Activated naive CD4-positive, alpha-beta T cell treated with Interleukin-2 at 50 U/mL for 16 hours (primary cell): ENCODE measurements around the gene SLC1A3.
"Not testable (repeated sequence)": the region's sequence is repeated elsewhere in the genome, so short reads cannot be mapped to it uniquely, and the experiment has no call there.

Experiments
- DNase-seq: peaks from one replicate; pipeline ENCODE4 v3.0.0-alpha.2; 2020

Gene SLC1A3

GRCh38 chr5:36631620-36632362 lies 25.4 kb downstream of the SLC1A3 start:
- DNase-seq = no peak

DNA sequence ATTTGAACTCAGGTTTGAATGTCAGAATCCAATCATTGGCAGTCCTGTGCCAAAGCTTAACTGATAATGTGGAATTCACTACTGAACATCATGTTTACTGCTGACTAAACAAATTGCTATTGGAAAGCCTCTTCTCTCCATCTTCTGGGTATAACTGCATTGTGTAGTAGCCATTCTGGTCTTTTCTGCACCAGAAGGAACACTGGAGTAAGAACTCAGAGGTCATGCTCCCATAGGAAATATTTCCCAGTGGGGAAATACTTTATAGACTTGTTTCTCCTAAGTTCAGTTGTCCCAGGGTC lies 25.9 kb downstream of the SLC1A3 start:
- no peak for DNase-seq

DNA sequence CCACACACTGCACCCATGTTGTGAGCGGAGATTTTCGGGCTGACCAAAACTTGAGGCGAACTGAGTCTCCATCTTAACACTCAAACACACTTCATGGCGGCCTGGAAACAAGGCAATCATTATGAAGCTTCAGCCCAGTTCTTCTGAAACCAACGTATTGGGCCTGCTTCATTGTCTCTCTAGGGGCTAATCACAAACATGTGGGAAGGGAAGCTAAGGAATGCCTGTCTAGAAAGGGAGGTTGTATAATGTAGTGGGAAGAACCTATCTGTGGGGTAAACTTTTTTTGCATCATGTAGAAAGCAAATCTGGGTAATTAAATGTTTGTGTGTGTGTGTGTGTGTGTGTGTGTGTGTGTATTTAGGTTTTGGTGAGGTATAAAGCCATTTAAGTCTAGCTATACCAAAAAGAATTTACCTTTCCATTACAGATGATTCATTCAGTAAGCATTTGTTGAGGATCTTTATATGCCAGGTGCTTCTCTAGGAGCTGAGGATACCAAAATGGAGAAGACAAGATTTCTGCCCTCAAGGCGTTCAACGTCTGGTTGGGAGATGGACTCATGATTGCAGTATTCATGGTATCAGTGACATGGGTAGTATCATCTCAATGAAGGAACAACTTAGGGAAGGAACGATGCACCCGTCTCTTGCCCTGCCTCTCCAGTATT lies 29.4 kb downstream of the SLC1A3 start:
- no peak for DNase-seq

DNA sequence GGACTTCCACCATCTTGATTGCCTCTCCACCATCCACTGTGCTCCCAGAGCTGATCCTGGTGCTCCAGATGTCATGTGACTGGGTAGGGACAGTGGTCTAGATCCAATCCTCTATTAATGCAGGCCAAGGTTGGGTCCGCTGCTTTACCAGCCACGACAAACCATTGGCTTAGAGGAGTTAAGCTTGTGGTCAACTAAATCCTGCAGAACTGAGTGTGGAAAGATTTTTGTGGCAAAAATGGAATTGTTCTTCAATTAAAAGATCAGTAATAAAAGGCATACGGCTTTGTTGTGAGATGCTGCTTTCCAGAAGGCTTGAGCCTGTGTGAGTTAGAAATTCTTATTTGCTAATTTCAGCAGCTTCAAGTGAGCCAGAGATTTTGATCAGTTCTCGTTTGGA lies 30.7 kb downstream of the SLC1A3 start:
- no peak for DNase-seq

DNA sequence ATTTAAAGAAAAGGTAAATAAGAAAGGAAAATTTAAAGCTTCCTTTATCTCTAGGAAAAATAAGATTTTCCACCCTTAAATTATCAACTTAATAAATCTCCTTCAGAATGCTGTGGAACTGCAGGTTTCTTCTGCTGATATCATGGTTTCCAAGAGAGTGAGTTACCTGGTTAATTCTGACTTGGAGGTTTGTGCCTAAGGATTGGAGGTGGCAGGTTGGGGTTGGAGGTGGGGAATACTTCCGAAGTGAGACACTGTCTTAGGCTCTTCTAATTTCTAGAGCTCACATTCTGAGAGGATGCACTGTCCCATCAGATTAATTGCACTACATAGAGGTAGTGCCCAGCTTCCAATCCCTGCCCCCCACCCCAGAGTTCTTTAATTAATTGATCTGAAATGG lies 31.1 kb downstream of the SLC1A3 start:
- DNase-seq = no peak

GRCh38 chr5:36638056-36638455 lies 31.6 kb downstream of the SLC1A3 start:
- no peak for DNase-seq

- no peak for DNase-seq
Observed at GRCh38 chr5:36640949-36641348, 34.5 kb downstream of the SLC1A3 start.

GRCh38 chr5:36641431-36641830 lies 35.0 kb downstream of the SLC1A3 start:
- no peak for DNase-seq

GRCh38 chr5:36642089-36642488 lies 35.7 kb downstream of the SLC1A3 start:
- no peak for DNase-seq

GRCh38 chr5:36643162-36643561 lies 36.8 kb downstream of the SLC1A3 start:
- DNase-seq = no peak

DNA sequence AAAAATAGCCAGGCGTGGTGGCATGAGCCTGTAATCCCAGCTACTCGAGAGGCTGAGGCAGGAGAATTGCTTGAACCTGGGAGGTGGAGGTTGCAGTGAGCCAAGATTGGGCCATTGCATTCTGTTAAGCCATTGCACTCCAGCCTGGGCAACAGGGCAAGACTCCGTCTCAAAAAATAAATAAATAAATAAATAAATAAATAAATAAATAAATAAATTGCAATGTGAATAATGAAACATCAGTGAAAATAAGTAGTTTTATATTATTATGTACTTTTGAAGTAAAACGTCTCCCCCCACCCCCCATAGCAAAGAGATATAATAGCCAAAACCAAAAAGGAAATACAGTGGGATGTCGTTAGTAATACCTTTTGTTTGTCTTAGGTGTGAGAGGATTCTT lies 37.4 kb downstream of the SLC1A3 start:
- not testable (repeated sequence) for DNase-seq

DNA sequence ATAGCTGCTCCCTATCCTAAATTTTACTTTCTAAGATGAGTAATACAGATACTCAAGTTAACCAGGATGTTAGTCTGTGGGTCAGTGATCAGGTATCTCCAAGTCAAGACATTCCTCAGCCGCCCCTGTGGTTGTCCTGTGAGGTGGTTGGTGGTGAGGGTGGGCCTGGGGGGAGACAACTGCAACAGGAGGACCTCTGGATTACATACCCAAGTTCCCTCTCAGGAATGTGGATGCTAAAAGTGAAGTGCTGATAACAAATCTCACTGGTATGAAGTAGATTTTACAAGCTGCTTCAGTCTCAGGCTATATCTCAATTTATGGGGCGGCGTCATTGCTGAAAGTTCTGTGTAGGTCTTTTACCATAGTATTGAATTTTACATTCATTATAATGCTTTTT lies 38.3 kb downstream of the SLC1A3 start:
- DNase-seq = no peak

DNA sequence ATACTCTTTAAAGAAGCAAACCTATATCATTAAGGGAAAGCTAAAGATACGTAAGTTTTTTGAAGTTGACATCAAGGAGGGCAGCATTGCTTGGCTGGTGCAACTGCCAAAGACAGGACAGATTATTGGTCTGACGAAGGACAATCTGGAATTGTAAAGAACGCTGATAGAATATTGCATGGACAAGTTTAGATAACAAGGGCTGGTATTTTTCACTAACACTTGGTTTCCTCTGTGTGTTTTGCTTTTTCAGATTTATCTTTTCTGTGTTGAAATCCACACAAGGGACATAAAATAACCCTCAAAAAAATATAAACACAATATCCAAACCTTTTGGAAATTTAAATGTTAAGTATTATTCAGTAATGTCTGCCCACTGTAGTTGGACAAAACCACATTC lies 39.7 kb downstream of the SLC1A3 start:
- DNase-seq = no peak

DNA sequence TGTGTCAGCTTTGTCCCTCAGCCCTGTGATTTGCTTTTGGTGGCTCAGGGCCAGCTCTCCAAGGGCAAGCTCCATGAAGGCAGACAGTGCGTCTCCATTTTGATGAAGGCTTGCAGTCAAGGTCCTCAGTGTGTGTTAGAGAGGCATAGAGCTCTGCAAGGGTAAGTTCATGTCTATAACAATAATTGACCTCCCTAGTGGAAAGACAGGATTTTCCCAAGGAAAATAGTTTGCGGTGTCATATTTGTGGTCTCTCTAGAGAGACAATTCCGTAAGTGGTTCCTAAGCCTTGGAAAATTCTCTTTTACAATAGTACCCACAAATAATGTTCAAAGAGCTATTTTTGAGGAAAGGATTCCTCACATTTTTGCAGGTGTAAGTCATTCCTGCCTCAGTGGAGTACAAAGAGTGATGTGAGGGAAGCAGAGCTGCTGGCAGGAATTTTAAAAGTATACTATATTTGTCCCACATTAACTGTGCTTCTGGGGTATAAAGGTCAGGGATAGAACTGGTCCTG lies 40.2 kb downstream of the SLC1A3 start:
- DNase-seq = no peak

- no peak for DNase-seq
Observed at GRCh38 chr5:36647046-36647445, 40.6 kb downstream of the SLC1A3 start.

- DNase-seq = no peak
Observed at GRCh38 chr5:36648426-36648825, 42.0 kb downstream of the SLC1A3 start.

GRCh38 chr5:36651761-36652685 lies 45.6 kb downstream of the SLC1A3 start:
- DNase-seq = no peak

GRCh38 chr5:36653044-36653705 lies 46.8 kb downstream of the SLC1A3 start:
- DNase-seq = no peak

DNA sequence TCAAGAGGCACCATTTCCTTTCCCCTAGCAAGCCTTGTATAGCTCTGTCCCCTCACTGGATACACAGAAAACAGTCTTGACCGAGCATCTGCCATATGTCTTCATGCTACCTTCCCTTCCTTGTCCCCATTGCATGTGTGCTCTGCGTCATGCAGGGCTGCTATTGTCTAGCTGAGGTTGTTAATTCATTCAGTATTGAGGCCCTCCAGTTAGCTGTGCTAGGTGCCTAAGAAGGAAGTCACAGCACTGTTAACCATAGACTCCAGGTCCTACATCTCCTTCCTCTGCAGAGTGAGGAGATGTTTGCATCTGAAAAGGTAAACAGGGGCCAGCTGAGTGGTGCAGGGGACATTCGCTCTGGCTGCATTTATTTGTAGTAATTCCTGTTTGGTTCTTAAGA lies 48.2 kb downstream of the SLC1A3 start:
- no peak for DNase-seq

DNA sequence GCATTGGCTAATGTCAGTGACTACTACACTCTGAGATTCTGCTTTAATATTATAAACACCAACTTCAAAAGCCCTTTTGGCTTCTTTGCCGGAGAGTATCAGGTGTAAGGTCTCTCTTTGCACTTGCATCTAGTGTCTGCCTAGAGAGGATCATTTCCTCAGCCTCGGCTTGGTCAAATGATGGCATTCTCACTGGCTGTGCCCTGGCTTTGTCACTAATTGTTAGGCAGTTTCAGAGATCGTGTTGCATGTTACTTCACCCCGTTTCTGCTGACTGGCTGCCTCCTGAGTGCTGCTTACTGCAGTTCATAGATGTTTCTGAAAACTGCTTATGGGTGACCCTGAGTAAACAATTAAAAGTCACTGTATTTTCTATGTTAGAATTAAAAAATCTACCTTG lies 48.8 kb downstream of the SLC1A3 start:
- DNase-seq = no peak

DNA sequence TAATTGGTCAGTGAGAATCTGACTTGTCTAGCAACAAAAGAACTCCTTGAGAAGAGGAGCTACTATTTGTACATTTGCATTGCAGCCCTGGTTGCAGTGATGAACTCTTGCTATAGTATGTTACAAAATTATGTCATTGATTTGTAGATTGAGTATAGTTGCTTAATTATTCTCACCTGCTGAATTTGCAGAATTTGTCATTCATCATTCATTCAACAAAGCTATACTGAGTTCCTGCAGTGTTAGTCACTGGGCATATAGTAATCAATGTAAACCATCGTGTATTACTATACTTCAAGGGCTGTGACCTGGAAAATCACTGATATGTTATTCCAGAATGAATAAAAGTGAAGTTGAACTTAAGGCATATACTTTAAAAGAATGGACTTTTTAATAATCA lies 50.1 kb downstream of the SLC1A3 start:
- DNase-seq = no peak

DNA sequence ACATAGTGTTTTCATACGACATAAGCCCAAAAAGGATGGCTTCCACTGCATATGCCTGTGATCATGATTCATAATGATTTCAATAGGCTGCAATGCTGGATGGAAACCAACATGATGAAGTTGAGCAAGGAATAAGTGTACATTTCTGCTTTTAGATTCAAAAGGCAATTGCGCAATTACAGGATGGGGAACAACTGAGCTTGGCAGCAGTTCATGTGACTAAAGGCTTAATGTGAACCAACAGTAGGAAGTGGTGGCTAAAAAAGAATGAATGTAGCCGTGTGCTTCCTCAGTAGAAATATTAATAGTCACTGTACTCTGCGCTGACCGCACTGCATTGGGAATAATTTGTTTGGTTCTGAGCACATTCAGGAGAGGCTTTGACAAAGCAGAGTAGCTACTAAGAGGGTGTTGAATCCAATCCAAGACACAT lies 51.2 kb downstream of the SLC1A3 start:
- DNase-seq = no peak
